ENCODE results near the gene UNC13B. TPM values are rescaled to one million over a fixed set of nuclear protein-coding genes. Genes with fewer than 3 reads are reported as not detected.

Gene UNC13B
- total and polyA plus RNA-seq, 2 experiments from 2014 or later, result 8.7 to 52.1 TPM

DNA sequence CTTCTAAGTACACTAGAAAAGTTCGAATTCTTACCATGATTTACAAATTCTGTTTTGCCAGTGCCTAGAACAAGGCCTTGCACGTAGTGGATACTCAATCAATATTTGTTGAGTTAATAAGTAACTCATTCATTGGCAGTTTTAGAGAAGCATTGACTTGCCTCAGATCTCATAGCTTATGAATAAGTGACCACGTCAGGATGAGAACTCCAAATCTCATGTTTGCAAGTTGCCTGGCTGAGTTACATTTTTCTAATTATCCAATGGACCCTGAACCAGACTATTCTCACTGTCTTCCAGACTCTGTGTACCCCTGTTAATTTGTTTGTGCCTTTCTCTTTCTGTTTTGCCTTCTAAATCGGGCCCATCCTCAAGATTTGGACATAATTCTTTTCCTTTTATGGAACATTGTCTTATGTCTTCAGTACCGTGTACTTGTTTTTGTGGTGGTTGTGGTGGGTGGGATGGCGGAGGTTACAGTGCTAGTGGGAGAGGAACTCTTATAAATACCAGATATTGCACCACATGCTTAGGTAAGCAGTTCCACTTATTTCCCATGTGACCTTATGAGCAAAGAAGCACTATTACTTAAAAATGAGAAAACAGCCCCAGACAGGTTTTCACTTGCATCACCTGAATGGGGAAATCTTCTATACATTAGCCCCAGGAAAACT, 96.3 kb downstream of the UNC13B start (continued):
- TF ChIP-seq, protein P1, sequence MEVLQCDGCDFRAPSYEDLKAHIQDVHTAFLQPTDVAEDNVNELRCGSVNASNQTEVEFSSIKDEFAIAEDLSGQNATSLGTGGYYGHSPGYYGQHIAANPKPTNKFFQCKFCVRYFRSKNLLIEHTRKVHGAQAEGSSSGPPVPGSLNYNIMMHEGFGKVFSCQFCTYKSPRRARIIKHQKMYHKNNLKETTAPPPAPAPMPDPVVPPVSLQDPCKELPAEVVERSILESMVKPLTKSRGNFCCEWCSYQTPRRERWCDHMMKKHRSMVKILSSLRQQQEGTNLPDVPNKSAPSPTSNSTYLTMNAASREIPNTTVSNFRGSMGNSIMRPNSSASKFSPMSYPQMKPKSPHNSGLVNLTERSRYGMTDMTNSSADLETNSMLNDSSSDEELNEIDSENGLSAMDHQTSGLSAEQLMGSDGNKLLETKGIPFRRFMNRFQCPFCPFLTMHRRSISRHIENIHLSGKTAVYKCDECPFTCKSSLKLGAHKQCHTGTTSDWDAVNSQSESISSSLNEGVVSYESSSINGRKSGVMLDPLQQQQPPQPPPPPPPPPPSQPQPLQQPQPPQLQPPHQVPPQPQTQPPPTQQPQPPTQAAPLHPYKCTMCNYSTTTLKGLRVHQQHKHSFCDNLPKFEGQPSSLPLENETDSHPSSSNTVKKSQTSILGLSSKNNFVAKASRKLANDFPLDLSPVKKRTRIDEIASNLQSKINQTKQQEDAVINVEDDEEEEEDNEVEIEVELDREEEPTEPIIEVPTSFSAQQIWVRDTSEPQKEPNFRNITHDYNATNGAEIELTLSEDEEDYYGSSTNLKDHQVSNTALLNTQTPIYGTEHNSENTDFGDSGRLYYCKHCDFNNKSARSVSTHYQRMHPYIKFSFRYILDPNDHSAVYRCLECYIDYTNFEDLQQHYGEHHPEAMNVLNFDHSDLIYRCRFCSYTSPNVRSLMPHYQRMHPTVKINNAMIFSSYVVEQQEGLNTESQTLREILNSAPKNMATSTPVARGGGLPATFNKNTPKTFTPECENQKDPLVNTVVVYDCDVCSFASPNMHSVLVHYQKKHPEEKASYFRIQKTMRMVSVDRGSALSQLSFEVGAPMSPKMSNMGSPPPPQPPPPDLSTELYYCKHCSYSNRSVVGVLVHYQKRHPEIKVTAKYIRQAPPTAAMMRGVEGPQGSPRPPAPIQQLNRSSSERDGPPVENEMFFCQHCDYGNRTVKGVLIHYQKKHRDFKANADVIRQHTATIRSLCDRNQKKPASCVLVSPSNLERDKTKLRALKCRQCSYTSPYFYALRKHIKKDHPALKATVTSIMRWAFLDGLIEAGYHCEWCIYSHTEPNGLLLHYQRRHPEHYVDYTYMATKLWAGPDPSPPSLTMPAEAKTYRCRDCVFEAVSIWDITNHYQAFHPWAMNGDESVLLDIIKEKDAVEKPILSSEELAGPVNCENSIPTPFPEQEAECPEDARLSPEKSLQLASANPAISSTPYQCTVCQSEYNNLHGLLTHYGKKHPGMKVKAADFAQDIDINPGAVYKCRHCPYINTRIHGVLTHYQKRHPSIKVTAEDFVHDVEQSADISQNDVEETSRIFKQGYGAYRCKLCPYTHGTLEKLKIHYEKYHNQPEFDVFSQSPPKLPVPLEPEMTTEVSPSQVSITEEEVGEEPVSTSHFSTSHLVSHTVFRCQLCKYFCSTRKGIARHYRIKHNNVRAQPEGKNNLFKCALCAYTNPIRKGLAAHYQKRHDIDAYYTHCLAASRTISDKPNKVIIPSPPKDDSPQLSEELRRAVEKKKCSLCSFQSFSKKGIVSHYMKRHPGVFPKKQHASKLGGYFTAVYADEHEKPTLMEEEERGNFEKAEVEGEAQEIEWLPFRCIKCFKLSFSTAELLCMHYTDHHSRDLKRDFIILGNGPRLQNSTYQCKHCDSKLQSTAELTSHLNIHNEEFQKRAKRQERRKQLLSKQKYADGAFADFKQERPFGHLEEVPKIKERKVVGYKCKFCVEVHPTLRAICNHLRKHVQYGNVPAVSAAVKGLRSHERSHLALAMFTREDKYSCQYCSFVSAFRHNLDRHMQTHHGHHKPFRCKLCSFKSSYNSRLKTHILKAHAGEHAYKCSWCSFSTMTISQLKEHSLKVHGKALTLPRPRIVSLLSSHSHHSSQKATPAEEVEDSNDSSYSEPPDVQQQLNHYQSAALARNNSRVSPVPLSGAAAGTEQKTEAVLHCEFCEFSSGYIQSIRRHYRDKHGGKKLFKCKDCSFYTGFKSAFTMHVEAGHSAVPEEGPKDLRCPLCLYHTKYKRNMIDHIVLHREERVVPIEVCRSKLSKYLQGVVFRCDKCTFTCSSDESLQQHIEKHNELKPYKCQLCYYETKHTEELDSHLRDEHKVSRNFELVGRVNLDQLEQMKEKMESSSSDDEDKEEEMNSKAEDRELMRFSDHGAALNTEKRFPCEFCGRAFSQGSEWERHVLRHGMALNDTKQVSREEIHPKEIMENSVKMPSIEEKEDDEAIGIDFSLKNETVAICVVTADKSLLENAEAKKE (CRISPR knock-in tag; IDR thresholded peaks at IDR 0.05), result no peak
- TF ChIP-seq STAT1 (IDR thresholded peaks at IDR 0.05; ENCODE audit: unreplicated experiment) (no peak), EZH2phosphoT487 (IDR thresholded peaks at IDR 0.05; ENCODE audit: unreplicated experiment) (no peak), NANOG (IDR thresholded peaks at IDR 0.05; ENCODE audit: borderline replicate concordance) (no peak), POLR2AphosphoS5 (IDR thresholded peaks at IDR 0.05; ENCODE audit: low read depth) (no peak), JUNB (IDR thresholded peaks at IDR 0.05; ENCODE audit: unreplicated experiment) (no peak), EZH2 (IDR thresholded peaks at IDR 0.05; ENCODE audit: low read depth, unreplicated experiment) (no peak), CREB1 (CRISPR knock-in tag; IDR thresholded peaks at IDR 0.05; ENCODE audit: low read depth) (no peak)
- TF ChIP-seq, protein P2, sequence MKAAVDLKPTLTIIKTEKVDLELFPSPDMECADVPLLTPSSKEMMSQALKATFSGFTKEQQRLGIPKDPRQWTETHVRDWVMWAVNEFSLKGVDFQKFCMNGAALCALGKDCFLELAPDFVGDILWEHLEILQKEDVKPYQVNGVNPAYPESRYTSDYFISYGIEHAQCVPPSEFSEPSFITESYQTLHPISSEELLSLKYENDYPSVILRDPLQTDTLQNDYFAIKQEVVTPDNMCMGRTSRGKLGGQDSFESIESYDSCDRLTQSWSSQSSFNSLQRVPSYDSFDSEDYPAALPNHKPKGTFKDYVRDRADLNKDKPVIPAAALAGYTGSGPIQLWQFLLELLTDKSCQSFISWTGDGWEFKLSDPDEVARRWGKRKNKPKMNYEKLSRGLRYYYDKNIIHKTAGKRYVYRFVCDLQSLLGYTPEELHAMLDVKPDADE (IDR thresholded peaks at IDR 0.05), result no peak
- TF ChIP-seq, protein P3, sequence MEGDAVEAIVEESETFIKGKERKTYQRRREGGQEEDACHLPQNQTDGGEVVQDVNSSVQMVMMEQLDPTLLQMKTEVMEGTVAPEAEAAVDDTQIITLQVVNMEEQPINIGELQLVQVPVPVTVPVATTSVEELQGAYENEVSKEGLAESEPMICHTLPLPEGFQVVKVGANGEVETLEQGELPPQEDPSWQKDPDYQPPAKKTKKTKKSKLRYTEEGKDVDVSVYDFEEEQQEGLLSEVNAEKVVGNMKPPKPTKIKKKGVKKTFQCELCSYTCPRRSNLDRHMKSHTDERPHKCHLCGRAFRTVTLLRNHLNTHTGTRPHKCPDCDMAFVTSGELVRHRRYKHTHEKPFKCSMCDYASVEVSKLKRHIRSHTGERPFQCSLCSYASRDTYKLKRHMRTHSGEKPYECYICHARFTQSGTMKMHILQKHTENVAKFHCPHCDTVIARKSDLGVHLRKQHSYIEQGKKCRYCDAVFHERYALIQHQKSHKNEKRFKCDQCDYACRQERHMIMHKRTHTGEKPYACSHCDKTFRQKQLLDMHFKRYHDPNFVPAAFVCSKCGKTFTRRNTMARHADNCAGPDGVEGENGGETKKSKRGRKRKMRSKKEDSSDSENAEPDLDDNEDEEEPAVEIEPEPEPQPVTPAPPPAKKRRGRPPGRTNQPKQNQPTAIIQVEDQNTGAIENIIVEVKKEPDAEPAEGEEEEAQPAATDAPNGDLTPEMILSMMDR (conservative IDR thresholded peaks at IDR 0.05; ENCODE audit: low read depth in 2 of 2), result no peak
